Left renal cortex interstitium (tissue), 4 donors: ENCODE data around the gene HDHD5. TPM values are rescaled to one million over a fixed set of nuclear protein-coding genes. Genes with fewer than 3 reads are reported as not detected.

ENCODE experiments used
- DNase-seq, 4 donors: peaks; one replicate each; pipeline ENCODE4 v3.0.0-alpha.2; 2013; ENCODE audit warnings: low read depth in 4 of 4, low spot score in 2 of 4, missing footprints in 1 of 4
- polyA plus RNA-seq, 4 donors: library from polyadenylated mRNA; unstranded; fragments of 120-200 nt; gene quantifications; one replicate each; pipeline ENCODE4 v1.2.1, GENCODE V29; 2013; ENCODE audit not compliant: insufficient read length in 4 of 4

Gene HDHD5
- polyA plus RNA-seq, 4 donors = 31.4 to 44.0 (median 40.8) TPM

DNA sequence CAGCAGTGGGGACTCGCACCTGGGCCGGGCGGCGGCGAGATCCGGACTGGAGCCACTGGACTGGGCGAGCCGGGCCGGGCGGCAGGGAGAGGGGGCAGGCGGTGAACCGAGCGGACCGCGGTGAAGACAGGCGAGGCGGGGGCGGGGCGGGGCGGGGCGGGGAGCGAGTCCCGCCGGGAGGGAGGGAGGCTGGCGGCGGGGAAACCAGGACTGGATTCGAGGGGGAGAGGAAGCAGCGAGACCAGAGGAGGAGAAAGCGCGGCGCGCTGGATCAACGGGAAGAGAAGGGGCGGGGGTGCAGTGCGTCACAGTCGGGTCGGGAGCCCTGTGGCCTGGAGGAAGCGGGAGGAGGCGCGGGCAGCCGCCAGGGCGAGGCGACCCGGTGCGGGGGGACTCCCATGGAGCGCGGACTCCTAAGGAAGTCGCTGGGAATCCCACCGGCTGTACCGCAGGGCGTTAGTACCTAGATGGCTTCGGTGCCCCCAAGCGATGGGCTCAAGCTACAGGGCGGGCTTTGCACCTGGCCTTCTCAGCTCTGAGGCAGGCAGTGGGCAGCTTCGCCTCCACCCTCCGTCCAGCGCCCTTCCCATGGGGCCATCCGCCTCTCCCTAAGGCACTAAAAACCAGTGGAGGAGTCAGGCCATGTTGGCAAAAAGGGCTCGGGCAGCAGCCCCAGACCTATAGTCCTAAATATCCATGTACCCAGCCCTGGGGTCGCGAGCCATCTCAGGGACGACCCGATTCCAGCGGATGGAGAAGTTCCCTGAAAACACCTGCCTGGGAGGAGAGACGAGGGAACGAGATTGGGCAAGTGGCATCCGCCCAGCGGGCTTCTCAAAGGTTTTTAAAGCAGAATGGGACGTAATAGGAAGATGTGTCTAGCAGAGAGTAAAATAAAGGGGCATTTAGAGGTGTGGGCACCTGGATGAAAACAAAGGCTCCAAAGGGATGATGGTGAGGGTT lies 37.6 kb downstream of the HDHD5 start, which contains the start of gene TMEM121B:
Gene TMEM121B, minus strand, starts transcription at position 128 of the 963 bp plus-strand sequence. CDS start 233 bp downstream, outside the sequence.
- peak in 2 of 4 donors; percentile 41 to 50 for DNase-seq

DNA sequence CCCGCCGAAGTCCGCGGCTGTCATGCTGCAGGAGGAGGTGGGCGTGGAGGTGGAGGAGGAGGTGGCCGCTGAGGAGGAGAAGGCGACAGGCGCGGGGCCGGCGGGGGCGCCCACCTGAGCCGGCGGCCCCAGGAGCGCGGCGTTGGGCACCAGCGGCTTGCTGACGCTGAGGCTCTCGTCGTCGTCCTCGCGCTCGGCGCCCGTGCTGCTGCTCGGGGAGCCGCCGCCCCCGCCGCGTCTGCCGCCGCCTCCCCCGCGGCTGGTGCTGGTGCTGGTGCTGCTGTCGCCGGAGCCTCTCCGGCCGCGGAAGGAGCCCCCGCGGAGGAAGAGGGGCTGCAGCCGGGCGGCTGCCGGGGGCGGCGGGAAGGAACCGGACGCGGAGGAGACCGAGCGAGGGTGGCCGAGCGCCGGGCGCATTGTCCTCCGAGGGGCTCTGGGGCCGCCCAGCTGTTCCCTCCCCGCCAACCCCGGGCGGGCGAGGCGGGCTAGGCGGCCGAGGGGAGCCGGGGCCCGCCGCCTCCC lies 38.3 kb downstream of the HDHD5 start:
- DNase-seq = no peak

DNA sequence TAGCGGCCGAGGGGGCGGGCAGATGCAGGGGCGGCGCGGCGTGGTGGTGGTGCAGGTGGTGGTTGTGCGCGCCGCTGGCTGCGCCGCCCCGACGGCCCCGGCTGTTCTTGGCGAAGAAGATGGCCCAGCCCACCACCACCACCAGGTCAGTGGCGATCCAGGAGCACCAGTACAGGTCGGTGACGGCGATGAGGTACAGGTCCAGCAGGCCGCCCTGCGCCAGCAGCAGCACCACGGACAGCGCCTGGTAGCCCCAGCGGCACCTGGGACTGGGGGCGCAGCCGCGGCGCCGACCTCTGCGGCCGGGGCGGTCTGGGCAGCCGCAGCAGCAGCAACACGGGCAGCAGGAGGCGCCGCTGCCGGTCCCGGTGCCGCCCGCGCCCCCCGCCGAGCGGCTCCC lies 38.8 kb downstream of the HDHD5 start:
- peak in 2 of 4 donors; percentile 50 to 56 for DNase-seq

DNA sequence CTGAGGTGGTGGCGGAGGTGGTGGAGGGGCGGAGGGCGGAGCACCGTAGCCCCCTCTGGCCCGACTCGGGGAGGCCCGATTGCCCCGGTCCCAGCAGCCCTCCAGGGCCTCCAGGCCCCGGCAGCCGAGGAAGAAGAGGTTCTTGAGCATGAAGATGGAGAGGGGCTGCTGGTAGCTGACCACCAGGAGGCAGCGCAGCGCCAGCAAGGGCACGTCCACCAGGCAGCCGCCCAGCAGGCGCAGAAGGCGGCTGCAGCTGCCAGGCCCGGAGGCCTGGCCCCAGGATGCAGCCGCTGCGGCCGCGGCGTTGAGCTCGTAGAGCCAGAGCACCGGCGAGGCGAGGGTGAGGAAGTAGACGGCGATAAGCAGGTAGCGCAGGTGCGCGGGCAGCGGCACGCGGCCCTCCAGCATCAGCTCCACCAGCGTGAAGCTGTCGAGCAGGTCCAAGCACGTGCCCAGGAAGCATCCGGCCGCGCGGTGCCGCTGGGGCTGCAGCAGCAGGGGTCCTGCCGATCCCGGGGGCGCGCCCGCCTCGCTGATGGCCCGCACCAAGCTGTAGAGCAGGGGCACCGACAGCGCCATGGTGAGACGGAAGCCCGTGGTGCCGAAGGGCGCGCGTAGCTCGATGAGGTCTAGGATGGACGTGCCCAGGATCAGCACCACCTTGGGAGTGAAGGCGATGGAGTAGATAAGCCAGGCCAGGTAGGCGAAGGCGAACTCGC lies 39.4 kb downstream of the HDHD5 start:
- DNase-seq = no peak

DNA sequence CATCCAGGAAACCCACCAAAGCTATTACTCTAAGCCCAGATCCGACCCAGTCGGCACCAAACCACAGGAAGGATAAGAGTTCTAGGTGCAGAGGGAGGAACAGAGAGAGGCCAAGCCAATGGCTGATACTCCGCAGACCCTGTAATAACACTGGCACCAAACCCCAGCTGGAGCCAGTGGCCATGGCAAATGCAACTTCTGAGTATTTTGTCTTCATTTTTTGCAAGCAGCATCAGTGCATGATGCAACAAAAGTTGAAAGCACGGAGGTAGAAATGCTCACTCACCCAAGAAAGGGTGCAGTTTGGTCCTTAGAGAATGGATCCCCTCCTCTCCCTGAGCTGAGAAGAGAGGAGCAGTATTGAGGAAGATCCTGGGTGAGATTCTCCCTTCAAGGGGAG lies 40.7 kb downstream of the HDHD5 start:
- DNase-seq = no peak

DNA sequence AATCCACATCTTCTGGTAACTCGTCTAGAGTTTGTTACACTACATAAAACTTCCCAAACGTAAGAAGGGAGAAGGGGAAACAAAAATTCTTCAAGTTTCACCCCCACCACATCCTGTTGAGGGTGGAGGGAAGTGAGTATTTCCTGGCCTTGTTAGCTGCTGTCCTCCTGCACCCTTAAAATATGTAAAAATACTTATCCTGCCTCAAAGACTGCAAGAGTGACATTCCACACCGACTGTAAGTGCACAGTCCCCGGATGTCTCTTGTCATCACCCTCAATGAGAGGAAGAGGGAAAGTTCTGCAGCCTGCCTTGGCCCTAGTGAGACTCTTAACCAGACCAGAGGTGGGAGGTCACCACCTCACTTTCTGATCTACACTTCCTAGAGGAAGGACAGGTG lies 41.2 kb downstream of the HDHD5 start:
- DNase-seq = no peak

DNA sequence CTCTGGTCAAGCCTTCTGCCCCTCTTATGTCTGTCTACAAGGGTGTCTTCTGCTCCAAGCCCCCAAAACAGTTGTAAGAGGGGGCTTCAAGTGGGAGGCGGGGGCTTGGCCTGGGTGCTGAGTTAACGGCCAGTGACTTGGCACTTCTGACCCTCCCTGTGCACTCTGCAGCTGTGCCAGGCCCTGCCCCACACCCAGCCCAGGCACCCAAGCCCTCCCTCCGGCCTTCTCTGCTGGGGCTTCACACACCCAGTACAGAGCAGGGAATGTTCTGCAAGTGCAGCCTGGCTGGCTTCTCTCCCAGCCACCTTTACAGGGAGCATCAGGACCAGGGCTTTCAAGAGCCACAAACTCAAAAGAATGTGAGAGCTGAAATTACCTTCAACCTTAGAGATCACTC lies 41.7 kb downstream of the HDHD5 start:
- DNase-seq = no peak

DNA sequence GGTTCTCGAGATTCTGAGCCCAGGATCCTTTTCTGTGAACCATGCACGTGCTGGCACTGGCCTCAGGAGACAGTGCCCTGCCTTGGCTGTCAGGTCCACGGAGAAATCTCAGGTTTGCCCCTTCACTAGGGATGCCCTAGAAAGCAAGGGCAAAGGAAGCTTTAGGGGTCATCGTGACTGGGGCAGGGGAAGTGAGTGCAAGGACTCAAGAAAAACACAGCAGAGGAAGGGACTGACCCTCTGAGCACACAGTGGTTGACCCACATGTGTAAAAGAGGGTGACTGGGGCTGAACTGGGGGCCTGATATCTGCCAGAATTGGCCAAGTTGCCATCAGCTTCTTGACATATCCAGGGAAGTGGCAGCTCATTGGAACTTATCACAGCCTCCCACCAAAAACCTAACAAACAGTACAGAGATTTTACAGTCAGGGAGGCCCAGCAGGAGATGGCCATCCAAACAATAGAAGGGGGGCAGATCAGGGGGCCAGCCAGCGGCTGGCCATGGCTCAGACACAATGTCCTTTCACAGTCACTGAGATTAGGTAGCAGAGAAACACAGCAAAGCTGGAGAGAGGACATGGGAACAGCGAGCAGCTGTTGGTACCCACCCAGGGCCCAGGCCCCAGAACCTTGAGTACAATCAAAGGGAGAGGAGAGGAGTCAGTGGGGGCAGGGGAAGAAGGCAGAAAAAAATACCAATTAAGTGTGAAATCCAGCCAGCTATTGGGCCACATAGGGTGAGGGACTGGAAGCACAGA lies 42.3 kb downstream of the HDHD5 start:
- no peak for DNase-seq

DNA sequence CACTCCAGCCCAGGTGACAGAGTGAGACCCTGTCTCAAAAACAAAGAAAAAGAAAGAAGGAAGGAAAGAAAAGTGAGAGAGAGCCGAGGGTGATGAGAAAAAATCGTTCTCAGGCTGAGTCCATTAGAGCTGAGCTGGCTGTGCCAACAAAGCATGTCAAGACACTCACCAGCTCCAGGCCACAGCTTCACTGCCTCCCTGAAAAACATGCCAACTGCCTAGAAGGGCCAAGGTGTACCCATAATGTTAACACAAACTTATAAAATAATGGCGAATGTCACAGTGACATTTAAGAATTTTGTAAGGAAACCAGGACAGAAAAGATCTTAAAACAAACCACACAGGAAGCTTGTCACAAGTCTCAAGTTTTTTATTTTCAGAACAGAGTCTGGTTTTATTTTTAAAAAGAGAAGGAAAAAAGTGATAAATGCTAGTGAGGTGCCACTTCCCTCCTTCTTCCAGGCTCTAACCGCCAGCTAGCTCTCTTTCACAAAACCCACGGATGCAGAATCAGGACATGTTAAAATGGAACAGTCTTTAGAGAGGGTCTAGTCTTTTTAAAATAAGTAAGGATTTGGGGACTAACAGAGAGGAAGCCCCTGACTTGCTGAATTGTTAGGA lies 43.0 kb downstream of the HDHD5 start:
- no peak for DNase-seq

DNA sequence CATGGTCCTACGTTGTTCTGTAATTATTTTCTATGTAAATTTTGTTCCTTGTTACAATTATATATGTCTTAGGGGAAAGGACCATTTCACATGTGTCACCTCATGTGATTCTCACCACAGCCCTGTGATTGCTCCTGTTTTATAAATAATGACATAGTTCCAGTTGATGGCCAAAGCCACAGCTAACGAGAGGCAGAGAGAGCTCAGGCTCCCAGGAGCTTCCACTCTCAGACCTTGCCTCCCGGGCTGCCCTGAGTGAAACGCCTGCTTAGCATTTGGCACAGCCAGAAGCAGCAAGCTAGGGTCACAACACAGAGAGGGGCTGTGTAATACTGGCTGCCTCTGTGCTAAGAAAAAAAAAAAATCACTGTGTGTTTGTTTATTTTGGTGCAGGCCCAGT lies 43.8 kb downstream of the HDHD5 start:
- no peak for DNase-seq

DNA sequence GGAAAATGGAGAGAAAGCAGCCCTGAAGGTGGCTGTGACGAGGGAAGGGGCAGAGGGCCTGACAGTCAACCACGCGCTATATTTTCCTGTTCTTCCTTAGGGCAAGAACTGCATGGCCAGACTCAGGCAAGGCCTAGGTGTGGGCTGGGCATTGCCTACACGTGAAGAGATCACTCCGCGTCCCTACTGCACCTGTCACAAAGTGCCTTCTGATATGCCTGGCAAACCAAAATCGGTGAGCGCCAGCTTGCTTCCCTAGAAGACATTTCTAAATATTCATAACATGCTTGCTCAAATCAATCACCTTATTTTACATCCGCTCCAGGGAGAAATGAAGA lies 44.2 kb downstream of the HDHD5 start:
- DNase-seq = no peak

DNA sequence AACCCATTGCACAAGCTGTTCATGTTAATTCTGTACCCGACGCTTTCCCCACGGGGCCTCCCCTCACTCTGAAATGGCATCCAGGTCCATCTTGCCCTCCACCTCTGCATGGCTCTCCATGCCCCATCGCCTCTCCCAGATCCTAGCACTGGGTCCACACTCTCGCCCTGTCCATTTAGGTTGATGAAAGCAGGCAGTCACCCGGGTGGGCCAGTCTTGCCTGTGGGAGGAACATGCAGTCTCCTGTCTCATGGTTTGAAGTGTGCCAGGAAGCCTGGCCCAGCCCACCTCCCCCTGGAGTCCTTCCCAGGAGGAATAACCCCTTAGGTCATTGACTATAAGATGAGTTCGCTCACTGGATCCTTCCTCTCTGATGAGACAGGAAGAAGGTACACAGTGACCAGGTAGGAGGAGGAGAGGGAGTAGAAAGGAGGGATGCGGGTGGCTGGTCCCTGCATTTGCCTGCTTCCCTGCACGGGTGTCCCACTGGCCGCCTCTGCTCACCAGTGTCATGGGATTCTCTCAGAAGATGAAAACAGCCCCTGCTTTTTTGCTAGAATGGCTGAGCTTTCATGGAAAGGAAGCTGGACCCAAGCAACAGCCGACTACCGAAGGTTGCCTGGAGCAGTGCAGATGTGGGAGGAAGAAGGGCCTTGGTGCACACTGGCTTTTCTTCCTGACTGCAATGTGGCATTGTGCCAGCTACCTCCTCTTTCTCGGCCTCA lies 44.7 kb downstream of the HDHD5 start:
- DNase-seq = no peak

DNA sequence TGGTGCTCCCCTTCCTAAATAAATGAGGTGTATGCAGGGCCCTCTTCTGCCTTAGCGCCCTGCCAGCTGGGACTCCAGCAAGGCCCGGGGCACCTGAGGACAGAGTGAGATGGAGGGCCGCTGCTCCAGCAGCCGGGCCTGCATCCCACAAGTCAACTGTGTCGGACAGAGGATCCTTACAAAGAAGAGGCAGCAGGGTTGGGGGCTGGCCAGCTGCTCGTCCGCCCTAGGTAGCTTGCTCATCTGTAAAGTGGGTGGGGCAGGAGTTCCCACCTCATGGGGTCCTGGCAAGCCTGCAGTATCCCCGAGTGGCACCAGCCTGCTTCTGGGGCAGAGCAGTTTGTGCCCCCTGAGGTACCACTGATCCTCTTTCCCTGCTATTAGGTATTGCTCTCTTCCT lies 45.5 kb downstream of the HDHD5 start:
- DNase-seq = no peak

DNA sequence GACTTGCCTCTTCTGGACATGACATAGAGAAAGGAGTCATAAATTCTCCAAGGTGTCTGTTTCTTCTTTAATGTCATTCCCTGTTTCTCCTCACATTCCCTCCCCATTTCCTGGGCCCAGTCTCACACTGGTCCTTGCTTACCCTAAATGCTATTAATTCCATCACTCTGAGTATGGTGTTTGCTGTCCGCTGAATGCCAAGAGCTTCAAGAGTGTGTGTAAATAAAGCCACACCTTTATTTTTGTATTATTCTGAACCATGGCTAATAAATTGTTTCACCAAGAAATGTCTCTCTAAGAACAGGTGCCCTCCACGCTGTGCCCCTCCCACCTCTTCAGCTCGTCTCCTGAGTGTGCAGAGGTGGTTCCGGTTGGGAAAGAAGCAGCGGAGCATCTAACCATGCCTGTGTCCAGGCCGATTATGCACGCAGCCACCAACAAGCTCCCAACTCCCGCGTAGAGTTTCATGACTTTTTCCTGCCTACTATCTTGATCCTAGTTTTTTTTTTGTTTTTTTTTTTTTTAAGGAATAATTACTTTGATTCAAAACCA lies 46.5 kb downstream of the HDHD5 start:
- DNase-seq = no peak

DNA sequence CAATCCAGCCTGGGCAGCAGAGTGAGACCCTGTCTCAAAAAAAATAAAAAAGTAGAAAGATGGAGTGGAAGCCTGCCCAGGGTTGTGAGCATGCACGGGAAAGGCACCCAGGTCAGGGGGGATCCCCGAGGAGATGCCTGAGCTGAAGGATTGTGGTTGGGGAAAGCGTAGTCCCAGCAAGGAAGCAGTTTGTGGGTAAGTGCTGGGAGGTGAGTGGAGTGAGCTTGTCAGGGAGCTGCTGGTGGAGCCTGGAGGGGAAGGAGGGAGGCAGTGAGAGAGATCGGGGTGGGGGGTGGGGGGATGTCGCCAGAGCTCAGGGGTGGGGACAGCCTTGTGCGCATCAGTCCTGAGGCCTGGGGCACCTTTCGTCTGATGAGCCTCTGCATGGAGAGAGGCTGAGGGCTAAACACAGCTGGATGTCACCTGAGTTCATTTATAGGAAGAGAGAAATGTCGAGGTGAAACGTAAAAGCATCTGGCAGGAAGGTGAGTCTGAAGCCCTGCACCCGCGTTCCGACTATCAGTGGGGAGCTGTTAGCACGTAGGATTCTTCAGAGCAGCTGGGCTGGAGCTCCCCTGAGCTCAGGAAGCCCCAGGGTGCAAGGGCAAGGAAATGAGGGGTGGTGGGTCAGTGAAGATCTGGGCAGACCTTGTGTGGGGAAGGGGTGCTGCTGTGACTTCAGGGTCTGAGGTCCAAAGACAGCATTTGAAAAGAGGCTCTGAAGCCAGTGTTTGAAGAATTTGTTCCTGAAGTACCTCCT lies 48.1 kb downstream of the HDHD5 start:
- DNase-seq = no peak

DNA sequence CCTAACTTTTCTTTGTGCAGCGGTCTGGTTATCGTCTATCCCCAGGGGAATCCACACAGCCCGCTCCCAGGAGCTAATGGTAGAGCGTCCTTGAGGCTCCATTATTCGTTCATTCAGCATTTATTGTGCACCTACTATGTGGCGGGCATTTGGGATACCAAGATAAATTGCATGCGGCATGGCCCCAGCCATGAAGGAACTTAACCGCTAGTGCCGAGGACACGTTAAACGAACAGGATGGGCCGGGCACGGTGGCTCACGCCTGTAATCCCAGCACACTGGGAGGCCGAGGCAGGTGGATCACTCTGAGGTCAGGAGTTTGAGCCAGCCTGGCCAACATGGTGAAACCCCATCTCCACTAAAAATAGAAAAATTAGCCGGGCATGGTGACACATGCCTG lies 49.1 kb downstream of the HDHD5 start:
- no peak for DNase-seq

DNA sequence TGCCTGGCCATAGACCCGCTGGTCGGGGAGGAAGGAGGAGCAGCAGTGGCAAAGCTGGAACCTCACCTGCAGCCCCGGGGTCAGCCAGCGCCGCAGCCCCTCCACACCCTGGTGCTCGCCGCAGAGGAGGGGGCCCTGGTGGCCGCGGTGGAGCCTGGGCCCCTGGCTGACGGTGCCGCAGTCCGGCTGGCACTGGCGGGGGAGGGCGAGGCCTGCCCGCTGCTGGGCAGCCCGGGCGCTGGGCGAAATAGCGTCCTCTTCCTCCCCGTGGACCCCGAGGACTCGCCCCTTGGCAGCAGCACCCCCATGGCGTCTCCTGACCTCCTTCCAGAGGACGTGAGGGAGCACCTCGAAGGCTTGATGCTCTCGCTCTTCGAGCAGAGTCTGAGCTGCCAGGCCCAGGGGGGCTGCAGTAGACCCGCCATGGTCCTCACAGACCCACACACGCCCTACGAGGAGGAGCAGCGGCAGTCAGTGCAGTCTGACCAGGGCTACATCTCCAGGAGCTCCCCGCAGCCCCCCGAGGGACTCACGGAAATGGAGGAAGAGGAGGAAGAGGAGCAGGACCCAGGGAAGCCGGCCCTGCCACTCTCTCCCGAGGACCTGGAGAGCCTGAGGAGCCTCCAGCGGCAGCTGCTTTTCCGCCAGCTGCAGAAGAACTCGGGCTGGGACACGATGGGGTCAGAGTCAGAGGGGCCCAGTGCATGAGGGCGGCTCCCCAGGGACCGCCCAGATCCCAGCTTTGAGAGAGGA lies 49.8 kb downstream of the HDHD5 start:
- no peak for DNase-seq
